Neutrophil (primary cell): ENCODE data around the gene ZW10.
"Not testable (repeated sequence)": the region's sequence is repeated elsewhere in the genome, so short reads cannot be mapped to it uniquely, and the experiment has no call there.

Experiments
- H3K27ac ChIP-seq: fragments of 200-600 bp; sonication (generic); 2 replicates; pipeline ENCODE4 v1.5.1; 2016; ENCODE audit warnings: mild to moderate bottlenecking, moderate library complexity
- H3K27me3 ChIP-seq: fragments of 200-600 bp; sonication (generic); 2 replicates; pipeline ENCODE4 v1.6.0; 2016; ENCODE audit warnings: mild to moderate bottlenecking
- H3K36me3 ChIP-seq: fragments of 200-600 bp; sonication (generic); 2 replicates; pipeline ENCODE4 v1.5.1; 2017
- H3K4me1 ChIP-seq, 2 experiments: fragments of 200-600 bp in 1 of 2; sonication (generic) in 1 of 2; 1 replicate in 1 of 2; 2 replicates in 1 of 2; pipeline versions ENCODE4 v1.5.1 to v1.6.1; 2013 to 2016; ENCODE audit warnings: low read depth in 1 of 2, low read length in 1 of 2, mild to moderate bottlenecking in 1 of 2, moderate library complexity in 1 of 2; ENCODE audit not compliant: control insufficient read depth in 1 of 2, insufficient read depth in 1 of 2
- H3K4me3 ChIP-seq, 2 experiments: fragments of 200-600 bp in 1 of 2; sonication (generic) in 1 of 2; 1 replicate in 1 of 2; 2 replicates in 1 of 2; pipeline ENCODE4 v1.5.1; 2013 to 2016; ENCODE audit warnings: low read depth in 1 of 2, low read length in 1 of 2, mild to moderate bottlenecking in 1 of 2, moderate library complexity in 1 of 2
- H3K9me3 ChIP-seq: fragments of 200-600 bp; sonication (generic); 2 replicates; pipeline ENCODE4 v1.5.1; 2016
- TF ChIP-seq, protein P1 (sequence below): fragments of 200-600 bp; sonication (generic); IDR thresholded peaks from 2 replicates; pipeline ENCODE4 v1.5.1; 2016; ENCODE audit warnings: antibody characterized with exemption

Gene ZW10

DNA sequence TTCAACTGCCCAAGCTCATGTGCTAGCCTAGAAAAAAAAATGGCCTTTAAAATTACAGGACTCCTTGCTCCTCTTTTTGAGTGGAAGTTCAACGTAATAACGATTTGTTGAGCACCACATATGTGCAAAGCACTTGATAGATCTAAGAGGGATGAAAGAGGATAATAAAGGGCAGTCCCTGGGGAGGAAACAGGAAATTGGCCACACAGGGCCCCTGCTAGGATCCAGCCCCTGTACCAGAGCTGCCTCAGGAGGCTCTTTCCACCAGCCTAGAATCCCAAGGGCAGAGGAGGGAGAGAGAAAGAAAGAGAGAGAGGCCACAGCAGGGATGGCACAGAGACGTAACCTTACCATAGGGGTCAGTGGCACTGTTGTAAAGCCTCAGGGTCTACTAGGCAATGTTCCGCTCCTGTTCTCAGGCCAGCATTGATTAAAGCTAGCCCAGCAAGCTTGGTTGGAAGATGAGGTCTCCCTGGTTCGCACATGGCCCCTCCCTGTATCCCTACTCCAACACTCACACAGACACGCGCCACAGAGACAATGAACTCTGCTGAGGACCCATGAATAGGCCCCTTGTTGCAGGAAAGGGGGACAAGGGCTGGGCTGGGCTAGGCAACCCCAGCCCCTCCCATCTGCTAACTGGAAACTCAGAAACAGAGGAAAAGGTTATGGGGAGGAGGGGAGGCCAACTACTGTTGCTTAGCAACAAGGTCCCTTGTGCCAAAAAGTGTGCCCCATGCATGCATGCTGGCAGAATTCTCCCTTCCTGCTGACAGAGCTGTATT is 67.4 kb downstream of the ZW10 start, which contains the start of gene TMPRSS5:
TSS of gene TMPRSS5 (minus strand) at position 438 of the 785 bp plus-strand sequence. CDS start at position 354, 84 bp downstream.
- Histone ChIP-seq H3K36me3 (no peaks in the 10 kb centered on the region), H3K4me1 (no peaks in the 10 kb centered on the region), H3K27ac (no peak within 1 kb of the TSS), H3K4me3 (no peak within 1 kb of the TSS), H3K27me3 (no peaks in the 10 kb centered on the region), H3K9me3 (no peaks in the 10 kb centered on the region)
- TF ChIP-seq, protein P1, sequence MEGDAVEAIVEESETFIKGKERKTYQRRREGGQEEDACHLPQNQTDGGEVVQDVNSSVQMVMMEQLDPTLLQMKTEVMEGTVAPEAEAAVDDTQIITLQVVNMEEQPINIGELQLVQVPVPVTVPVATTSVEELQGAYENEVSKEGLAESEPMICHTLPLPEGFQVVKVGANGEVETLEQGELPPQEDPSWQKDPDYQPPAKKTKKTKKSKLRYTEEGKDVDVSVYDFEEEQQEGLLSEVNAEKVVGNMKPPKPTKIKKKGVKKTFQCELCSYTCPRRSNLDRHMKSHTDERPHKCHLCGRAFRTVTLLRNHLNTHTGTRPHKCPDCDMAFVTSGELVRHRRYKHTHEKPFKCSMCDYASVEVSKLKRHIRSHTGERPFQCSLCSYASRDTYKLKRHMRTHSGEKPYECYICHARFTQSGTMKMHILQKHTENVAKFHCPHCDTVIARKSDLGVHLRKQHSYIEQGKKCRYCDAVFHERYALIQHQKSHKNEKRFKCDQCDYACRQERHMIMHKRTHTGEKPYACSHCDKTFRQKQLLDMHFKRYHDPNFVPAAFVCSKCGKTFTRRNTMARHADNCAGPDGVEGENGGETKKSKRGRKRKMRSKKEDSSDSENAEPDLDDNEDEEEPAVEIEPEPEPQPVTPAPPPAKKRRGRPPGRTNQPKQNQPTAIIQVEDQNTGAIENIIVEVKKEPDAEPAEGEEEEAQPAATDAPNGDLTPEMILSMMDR = no peak

- H3K9me3 ChIP-seq, H3K4me3 ChIP-seq, H3K27me3 ChIP-seq, H3K27ac ChIP-seq, H3K4me1 ChIP-seq, H3K36me3 ChIP-seq: not testable (repeated sequence)
Measured at GRCh38 chr11:113703551-113703950, 69.9 kb downstream of the ZW10 start.

GRCh38 chr11:113701491-113701890 is 72.0 kb downstream of the ZW10 start:
- Histone ChIP-seq H3K4me1 (no peaks in the 10 kb centered on the region), H3K27ac (no peak overlapping the region), H3K4me3 (no peak overlapping the region), H3K9me3 (no peaks in the 10 kb centered on the region), H3K27me3 (no peaks in the 10 kb centered on the region), H3K36me3 (no peaks in the 10 kb centered on the region)
- TF ChIP-seq, protein P1 = no peak

DNA sequence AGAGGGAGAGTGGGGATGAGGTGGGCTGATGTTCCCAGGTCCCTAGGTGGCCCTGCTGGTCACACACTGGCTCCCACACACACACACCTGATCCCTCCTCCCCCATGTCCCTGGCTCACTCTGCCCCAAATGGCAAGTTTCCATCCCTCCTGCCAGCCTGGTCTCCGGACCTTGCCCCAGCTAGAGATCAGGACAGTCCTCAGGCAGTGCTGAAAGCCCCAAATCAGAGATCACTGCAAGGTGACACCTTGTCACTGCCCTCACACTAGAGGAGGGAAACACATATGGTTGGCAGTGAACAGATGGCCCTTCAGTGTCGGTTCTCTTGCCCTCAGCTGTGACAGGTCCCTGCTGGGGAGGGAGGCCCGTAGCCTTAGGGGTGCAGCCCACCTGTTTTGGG is 75.0 kb downstream of the ZW10 start:
- no peaks in the 10 kb centered on the region for H3K36me3 ChIP-seq
- no peaks in the 10 kb centered on the region for H3K27me3 ChIP-seq
- no peak overlapping the region for H3K27ac ChIP-seq
- no peak overlapping the region for H3K4me3 ChIP-seq
- no peaks in the 10 kb centered on the region for H3K4me1 ChIP-seq
- TF ChIP-seq, protein P1 = no peak
- H3K9me3 ChIP-seq = no peaks in the 10 kb centered on the region

GRCh38 chr11:113697756-113698407 is 75.6 kb downstream of the ZW10 start:
- no peaks in the 10 kb centered on the region for H3K27me3 ChIP-seq
- no peak overlapping the region for H3K4me3 ChIP-seq
- no peaks in the 10 kb centered on the region for H3K9me3 ChIP-seq
- no peaks in the 10 kb centered on the region for H3K4me1 ChIP-seq
- TF ChIP-seq, protein P1 = no peak
- no peaks in the 10 kb centered on the region for H3K36me3 ChIP-seq
- H3K27ac ChIP-seq = no peak overlapping the region

GRCh38 chr11:113697111-113697510 is 76.4 kb downstream of the ZW10 start:
- Histone ChIP-seq H3K4me1 (no peaks in the 10 kb centered on the region), H3K27me3 (no peaks in the 10 kb centered on the region), H3K36me3 (no peaks in the 10 kb centered on the region), H3K4me3 (no peak overlapping the region), H3K27ac (no peak overlapping the region), H3K9me3 (no peaks in the 10 kb centered on the region)
- TF ChIP-seq, protein P1 = no peak
